Cardiac fibroblast (primary cell): ENCODE results near the gene TEDC1.
A peak's percentile ranks its signal among the peaks of the same experiment; 100 is the strongest.

Source experiments
- DNase-seq, 2 donors: peaks; one replicate each; pipeline versions ENCODE4 v3.0.0 to v3.0.0-alpha.2; 2010; ENCODE audit warnings: low read depth in 2 of 2
- H3K4me3 ChIP-seq, 2 donors: replicated peaks in 1 of 2; 1 replicate in 1 of 2; 2 replicates in 1 of 2; pipeline ENCODE4 v1.5.1; 2011; ENCODE audit warnings: low read depth in 2 of 2, low read length in 2 of 2, mild to moderate bottlenecking in 2 of 2, moderate library complexity in 1 of 2
- TF ChIP-seq, protein P1 (sequence below): IDR thresholded peaks from one replicate; pipeline ENCODE4 v1.5.1; 2011; ENCODE audit warnings: low read depth, mild to moderate bottlenecking, low read length, inconsistent platforms

TEDC1 gene

DNA sequence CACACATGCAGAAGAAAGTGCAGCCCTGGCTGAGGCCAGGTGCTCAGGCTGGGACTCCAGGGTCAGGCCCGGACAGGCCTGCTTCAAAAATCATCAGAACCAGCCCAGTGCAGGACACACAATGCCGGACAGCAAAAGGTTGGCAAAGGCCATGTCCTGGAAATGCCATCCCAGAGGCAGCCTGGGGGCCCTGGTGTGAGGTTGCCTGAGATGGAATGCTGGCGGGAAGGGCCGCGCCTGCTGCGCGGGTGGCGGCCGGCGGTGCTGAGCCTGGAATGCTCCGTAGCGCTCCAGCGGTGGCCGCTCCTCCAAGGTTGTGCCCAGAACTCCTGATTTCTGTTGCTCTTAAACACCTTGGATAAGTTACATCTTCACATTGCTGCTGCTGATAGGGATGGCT is 38.1 kb upstream of the TEDC1 start:
- no peak overlapping the region for H3K4me3 ChIP-seq
- DNase-seq: no peak
- TF ChIP-seq, protein P1, sequence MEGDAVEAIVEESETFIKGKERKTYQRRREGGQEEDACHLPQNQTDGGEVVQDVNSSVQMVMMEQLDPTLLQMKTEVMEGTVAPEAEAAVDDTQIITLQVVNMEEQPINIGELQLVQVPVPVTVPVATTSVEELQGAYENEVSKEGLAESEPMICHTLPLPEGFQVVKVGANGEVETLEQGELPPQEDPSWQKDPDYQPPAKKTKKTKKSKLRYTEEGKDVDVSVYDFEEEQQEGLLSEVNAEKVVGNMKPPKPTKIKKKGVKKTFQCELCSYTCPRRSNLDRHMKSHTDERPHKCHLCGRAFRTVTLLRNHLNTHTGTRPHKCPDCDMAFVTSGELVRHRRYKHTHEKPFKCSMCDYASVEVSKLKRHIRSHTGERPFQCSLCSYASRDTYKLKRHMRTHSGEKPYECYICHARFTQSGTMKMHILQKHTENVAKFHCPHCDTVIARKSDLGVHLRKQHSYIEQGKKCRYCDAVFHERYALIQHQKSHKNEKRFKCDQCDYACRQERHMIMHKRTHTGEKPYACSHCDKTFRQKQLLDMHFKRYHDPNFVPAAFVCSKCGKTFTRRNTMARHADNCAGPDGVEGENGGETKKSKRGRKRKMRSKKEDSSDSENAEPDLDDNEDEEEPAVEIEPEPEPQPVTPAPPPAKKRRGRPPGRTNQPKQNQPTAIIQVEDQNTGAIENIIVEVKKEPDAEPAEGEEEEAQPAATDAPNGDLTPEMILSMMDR: no peak

DNA sequence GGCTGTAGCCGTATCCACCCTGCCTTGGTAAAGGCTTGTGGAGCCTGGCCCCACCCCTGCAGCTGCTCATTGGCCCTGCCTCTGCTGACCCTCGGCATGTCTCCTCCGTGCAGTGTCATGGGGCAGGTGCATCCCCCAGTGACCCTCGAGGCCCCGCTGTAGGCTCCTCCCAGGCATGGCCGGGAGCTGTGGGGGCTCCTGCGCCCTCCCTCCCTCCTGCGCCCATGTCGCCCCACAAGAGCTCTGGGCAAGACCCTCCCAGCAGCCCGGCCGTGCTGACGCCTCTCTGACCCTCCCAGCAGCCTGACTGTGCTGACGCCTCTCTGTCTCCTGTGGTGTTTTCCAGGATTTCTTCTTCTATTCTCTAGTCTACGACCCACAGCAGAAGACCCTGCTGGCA is 37.2 kb upstream of the TEDC1 start:
- TF ChIP-seq, protein P1: no peak
- H3K4me3 ChIP-seq: no peak overlapping the region
- DNase-seq: no peak

DNA sequence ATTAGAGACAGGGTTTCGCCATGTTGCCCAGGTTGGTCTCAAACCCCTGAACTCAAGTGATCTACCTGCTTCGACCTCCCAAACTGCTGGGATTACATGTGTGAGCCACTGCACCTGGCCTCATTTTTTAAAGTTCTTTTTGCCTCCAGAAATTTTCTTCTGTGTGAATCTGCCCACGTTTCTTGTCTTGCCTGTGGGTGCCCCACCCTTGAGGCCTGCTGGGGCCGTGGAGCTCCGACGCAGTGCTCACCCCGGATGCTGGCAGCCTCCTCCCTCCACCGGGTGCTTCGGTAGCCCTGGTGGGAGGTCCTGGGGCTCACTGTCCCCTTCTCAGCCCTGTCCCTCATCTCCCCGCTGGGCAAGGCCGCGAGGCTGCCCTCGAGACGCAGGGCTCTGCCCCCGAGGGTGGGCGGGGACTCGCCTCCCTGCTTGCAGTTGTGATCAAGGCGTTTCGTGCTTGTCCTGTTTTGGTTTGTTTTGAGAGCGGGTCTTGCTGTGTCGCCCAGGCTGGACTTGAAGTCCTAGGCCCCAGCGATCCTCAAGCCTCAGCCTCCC is 35.9 kb upstream of the TEDC1 start:
- TF ChIP-seq, protein P1: no peak
- H3K4me3 ChIP-seq: no peak overlapping the region
- DNase-seq: no peak

DNA sequence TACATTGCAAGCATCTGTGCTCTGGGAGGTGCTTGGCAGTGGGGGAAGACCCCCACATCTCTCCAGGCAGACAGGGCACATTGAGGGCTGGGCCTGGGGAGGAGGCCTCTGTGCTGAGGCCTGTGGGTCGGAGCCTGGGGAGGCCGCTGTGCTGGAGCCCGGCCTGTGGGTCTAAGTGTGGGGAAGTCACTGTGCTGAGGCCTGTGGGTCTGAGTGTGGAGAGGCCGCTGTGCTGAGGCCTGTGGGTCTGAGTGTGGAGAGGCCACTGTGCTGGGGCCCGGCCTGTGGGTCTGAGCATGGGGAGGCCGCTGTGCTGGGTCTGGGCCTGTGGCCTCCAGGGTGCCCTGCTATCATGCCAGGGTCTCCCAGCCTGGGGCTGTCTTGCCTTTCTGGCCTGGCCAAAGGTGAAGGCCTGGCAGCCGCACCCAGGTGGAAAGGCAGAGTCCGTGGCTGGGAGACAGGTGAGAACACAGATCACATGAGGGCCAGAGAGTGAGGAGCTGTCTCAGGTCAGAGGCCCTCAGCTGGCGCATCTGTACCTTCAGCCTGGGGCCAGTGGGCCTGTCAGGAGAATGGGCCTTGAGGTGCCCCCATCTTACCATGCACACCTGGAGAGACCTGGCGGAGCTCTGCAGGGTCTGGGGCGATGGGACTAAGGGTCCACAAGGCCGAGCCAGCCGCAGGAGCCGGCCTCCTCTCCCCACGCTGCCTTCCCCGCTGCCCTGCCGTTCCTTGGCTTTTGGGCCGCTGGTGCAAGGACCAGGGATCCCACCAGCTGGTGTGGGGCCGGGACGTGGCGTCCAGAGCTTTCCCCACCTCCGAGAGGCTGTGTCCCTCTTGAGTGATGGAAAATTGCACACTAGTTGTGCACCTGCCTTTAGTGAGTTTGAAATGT is 35.0 kb upstream of the TEDC1 start:
- TF ChIP-seq, protein P1: no peak
- no peak for DNase-seq
- no peak overlapping the region for H3K4me3 ChIP-seq

DNA sequence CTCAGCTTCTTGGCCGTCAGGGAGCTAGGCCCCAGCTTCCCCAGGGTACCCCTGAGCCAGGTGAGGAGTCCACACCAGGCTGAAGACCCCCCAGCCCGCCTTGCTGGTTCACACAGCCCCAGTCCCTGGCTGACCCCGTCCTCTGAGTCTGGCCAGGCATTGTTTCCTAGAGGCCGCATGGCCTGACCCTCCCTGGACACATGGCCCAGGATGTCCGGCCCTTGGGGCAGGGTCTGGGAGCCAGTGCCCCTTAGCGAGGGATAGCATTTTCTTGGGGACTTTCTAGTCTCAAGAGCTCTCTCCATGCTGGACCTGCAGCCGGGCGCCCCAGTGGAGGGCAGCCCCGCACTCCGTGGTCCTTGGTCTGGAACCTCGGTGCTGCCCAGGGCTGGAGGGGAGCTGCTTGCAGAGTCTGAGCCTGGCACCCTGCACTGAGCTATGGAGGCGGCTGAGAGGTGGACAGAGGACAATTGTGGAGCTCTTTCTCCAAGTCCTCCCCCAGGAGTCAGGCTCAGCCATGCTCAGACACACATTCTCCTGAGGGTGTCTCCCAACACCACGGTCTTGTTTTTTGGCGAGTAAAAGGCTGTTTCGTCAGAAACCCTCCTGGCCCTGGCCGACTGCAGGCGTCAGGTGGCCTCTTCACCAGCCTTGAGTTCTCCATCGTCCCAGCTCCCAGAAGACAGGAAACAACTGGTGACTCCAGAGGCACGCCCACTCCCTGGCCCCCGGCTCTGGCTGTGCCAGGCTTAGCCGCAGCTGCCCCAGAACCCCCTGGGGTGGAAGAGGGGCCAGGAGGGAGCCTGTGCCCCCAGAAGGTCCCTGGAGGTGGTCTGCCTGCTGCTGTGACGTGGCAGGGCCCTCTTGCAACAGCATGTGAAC is 34.1 kb upstream of the TEDC1 start:
- TF ChIP-seq, protein P1: no peak
- no peak overlapping the region for H3K4me3 ChIP-seq
- peak in 1 of 2 donors; percentile 19 for DNase-seq

DNA sequence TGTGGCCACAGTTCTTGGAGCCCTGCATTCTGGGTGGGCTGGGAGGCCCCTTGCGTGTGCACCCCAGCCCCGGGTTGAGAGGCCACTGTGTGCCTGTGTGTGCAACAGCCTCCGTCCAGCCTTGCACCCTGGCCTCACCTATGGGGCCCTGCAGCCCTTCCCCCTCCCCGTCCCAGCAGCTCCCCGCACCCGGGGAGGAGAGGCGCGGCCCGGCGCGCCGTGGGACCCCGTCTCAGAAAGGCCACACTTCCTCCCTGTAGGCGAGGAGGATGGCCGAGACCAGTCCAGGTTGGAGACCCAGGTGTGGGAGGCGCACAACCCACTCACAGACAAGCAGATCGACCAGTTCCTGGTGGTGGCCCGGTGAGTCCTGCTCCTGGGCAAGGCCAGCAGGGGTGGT is 33.0 kb upstream of the TEDC1 start:
- DNase-seq: no peak
- H3K4me3 ChIP-seq: no peak overlapping the region
- TF ChIP-seq, protein P1: no peak
